Kidney epithelial cell (primary cell): ENCODE data around the gene BBS2. TPM values are rescaled to one million over a fixed set of nuclear protein-coding genes. Genes with fewer than 3 reads are reported as not detected.

Source experiments
- DNase-seq: peaks from one replicate; pipeline ENCODE4 v3.0.0-alpha.2; 2010; ENCODE audit warnings: low read depth
- H3K27me3 ChIP-seq: 2 replicates; pipeline ENCODE4 v1.6.0; 2011; ENCODE audit warnings: low read length; ENCODE audit not compliant: control insufficient read depth, insufficient read depth
- H3K36me3 ChIP-seq: 2 replicates; pipeline ENCODE4 v1.5.1; 2011; ENCODE audit warnings: low read length; ENCODE audit not compliant: control insufficient read depth, insufficient read depth
- H3K4me3 ChIP-seq: 2 replicates; pipeline ENCODE4 v1.5.1; 2011; ENCODE audit warnings: low read depth, mild to moderate bottlenecking, control low read depth, low read length
- CTCF ChIP-seq: IDR thresholded peaks from 2 replicates; pipeline ENCODE4 v1.5.1; 2011; ENCODE audit warnings: mild to moderate bottlenecking, moderate library complexity, low read length, control low read depth, inconsistent platforms; ENCODE audit not compliant: insufficient read depth, poor library complexity, severe bottlenecking
- total RNA-seq: library from RNA; depleted of rRNA; stranded (reverse); fragments of >200 nt; gene quantifications from 2 replicates; pipeline ENCODE4 v1.2.3, GENCODE V29; 2015

The BBS2 gene
- total RNA-seq, 1 donor from 2014 or later: 34.2 TPM

DNA sequence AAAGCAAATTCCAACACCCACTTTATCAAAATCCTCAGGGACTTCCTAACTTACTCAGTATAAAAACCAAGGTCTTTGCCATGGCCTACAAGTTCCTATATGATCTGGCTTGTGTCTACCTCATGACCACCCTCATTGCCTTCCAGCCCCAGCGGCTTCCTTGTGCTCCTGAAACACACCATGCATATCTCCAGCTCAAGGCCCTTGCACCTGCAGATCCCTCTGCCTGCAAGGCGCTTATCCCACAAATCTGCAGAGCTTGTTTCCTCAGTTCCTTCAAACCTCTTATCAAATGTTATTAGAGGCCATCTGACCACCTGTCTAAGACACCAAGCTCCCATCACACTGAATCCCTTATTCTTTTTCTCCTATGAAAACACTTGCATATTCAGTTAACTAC lies 2.6 kb downstream of the BBS2 start:
- Histone ChIP-seq H3K4me3 (no peak overlapping the region), H3K27me3 (no peaks in the 10 kb centered on the region), H3K36me3 (no peaks in the 10 kb centered on the region)
- no peak for TF ChIP-seq CTCF
- no peak for DNase-seq

- no peak overlapping the region for H3K4me3 ChIP-seq
- H3K27me3 ChIP-seq: no peaks in the 10 kb centered on the region
- no peak for TF ChIP-seq CTCF
- DNase-seq: no peak
- no peaks in the 10 kb centered on the region for H3K36me3 ChIP-seq
Measured at GRCh38 chr16:56515665-56516064, 4.2 kb downstream of the BBS2 start.

DNA sequence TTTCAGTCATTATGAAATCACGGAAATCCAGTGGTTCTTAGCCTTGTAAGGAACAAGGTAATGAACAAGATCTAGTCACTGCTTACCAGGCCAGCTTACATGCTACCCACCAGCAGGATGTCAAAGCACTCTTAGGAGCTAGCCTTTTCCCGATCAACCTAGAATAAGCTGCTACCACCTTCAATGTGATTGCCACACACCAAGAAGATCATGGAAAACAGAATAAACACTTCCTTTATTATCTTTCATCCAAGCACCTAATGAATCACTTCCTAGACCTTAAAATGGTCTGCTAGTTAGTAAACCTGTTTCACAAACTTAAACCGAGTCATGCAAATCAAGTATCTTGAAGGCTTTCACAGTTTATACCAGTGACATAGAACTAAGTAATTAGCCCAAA lies 5.0 kb downstream of the BBS2 start:
- Histone ChIP-seq H3K4me3 (no peak overlapping the region), H3K36me3 (no peaks in the 10 kb centered on the region), H3K27me3 (no peaks in the 10 kb centered on the region)
- DNase-seq: peak; percentile 23
- TF ChIP-seq CTCF: no peak

- Histone ChIP-seq H3K27me3 (no peaks in the 10 kb centered on the region), H3K4me3 (no peak overlapping the region), H3K36me3 (no peaks in the 10 kb centered on the region)
- peak; percentile 29 for DNase-seq
- peak; percentile 72 for TF ChIP-seq CTCF
Measured at GRCh38 chr16:56513972-56514371, 5.9 kb downstream of the BBS2 start.

DNA sequence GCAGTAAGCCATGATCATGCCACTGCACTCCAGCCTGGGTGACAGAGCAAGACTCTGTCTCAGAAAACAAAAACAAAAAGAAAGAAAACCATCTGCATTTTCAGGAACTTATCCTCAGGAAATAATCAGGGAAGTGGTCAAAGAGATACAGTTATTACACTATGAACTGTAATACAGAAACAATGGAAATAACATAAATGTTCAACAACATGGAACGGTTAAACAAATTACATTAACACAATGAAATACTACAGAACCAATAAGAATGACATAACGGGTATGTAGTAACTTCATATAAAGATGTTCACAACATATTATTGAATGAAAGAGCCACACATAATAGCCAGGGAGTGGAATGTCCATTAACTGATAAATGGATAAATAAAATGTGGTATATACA lies 6.7 kb downstream of the BBS2 start:
- TF ChIP-seq CTCF: no peak
- no peaks in the 10 kb centered on the region for H3K36me3 ChIP-seq
- DNase-seq: no peak
- H3K27me3 ChIP-seq: no peaks in the 10 kb centered on the region
- H3K4me3 ChIP-seq: no peak overlapping the region

DNA sequence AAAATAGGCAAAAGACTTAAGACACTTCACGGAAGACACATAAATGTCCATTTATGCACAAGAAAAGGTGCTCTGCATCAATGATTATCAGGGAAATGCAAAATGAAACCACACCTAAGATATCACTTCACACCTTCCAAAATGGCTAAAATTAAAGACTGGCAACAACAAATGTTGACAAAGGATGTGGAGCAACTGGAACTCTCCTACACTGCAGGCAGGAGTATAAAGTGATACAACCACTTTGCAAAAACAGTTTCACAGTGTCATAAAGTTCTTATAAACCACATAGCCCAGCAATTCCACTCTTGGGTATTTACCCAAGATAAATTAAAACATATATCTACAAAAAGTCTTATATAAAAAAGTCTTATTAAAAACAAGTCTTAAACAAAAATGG lies 7.8 kb downstream of the BBS2 start:
- Histone ChIP-seq H3K4me3 (no peak overlapping the region), H3K36me3 (no peaks in the 10 kb centered on the region), H3K27me3 (no peaks in the 10 kb centered on the region)
- no peak for TF ChIP-seq CTCF
- DNase-seq: no peak
